GM18951 (cell line): ENCODE data around the gene PSG4.
"Not testable (repeated sequence)": the region's sequence is repeated elsewhere in the genome, so short reads cannot be mapped to it uniquely, and the experiment has no call there.

Experiments used
- POLR2A ChIP-seq: IDR thresholded peaks from 4 replicates; pipeline ENCODE4 v1.6.1; 2011; ENCODE audit warnings: mild to moderate bottlenecking; ENCODE audit not compliant: insufficient read length, insufficient read depth; ENCODE audit errors: extremely low read depth
- in situ Hi-C: fragments of 300-500 bp; cut with MboI; formaldehyde crosslinking; loops from one replicate; pipeline ENCODE4 v1.12.0; 2022; ENCODE audit warnings: low sequenced_read_pairs, mixed read lengths, inconsistent platforms; ENCODE audit not compliant: unreplicated experiment

Gene PSG4

DNA sequence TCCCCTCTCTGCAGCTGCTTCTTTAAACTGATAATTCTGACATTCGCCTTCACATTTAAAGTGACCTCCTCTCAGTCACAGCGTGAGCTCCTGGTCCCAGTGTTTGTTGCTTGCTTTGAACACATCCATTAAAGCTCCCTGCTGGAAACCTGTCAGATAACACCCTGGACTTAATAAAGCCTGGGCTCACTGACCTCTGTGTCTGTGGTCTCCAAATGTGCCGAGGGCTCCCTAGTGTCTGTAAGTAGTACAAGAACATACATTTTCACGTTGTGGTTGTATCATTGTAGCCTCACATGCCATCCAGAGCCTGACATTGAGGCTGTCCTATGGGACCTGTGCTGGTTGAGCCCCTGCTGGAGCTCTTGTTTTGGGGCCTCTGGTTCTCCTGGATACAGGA lies 2.6 kb upstream of the PSG4 start:
- in situ Hi-C loops, result no loop called here
- no peak for TF ChIP-seq POLR2A

DNA sequence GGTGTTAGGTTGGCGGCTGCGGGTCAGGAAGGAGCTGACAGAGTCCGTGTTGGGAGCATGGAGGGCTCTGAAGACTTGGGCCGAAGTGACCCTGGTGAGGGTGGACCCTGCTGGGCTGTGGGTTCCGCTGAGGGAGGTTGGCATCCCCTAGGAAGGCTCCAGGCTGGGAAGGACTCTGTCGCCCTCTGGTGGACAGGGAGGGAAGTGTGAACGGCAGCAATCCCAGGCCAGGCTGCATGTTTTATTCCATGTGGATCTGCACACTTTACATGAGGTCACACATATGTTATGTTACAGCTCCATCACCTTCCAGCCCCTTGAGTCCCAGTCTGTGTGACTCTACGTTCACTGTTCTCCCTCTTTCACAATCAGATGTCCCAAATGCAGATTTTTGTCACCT lies 1.7 kb upstream of the PSG4 start:
- in situ Hi-C loops, result not testable (repeated sequence)

- in situ Hi-C loops, result not testable (repeated sequence)
Observed at GRCh38 chr19:43203611-43204010, 1.8 kb downstream of the PSG4 start.

DNA sequence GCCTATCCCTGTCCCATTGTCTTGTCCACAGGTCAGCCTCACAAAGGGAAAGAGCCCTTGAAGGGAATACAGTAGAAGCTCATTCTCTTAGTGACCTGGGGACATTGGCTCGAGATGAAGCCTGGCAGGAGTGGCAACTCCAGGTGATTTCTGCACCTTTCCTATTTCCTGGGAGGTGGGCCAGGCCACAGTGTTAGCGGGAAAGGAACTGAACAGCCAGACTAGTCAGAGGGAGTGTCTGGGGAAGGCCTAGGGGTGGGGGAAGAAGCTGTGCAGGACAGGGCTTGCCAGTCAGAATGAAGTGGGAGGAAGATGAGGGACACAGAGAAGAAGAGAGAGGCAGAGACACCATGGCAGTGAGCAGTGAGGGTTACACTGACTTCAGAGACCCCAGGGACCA lies 3.5 kb downstream of the PSG4 start:
- in situ Hi-C loops, result not testable (repeated sequence)

DNA sequence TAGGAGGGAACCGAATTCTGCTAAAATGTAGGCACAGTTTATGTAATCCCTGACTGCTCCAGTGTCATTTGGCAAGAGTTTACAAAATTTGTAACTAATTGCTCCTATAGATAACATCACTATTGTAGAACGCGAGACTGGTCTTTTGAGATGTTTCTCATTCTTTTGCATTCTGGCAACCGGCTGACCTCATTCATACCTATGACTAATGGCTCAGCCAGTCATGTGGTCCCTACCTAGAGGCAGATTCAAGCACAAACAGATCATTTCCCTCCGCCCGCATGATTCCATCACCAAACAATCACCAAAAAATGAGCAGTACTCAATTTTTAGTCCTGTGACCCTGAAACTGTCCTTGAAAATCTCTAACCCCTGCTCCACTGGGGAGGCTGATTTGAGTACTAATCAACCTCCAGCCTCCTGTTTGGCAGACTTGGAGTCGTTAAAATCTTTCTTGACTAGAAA lies 4.1 kb downstream of the PSG4 start:
- in situ Hi-C loops, result not testable (repeated sequence)

GRCh38 chr19:43198686-43199419 lies 6.6 kb downstream of the PSG4 start:
- in situ Hi-C loops, result not testable (repeated sequence)

- in situ Hi-C loops, result not testable (repeated sequence)
Observed at GRCh38 chr19:43197666-43198397, 7.6 kb downstream of the PSG4 start.

GRCh38 chr19:43194397-43194796 lies 11.0 kb downstream of the PSG4 start:
- in situ Hi-C loops, result not testable (repeated sequence)

- in situ Hi-C loops, result not testable (repeated sequence)
Observed at GRCh38 chr19:43192381-43193155, 12.9 kb downstream of the PSG4 start.

DNA sequence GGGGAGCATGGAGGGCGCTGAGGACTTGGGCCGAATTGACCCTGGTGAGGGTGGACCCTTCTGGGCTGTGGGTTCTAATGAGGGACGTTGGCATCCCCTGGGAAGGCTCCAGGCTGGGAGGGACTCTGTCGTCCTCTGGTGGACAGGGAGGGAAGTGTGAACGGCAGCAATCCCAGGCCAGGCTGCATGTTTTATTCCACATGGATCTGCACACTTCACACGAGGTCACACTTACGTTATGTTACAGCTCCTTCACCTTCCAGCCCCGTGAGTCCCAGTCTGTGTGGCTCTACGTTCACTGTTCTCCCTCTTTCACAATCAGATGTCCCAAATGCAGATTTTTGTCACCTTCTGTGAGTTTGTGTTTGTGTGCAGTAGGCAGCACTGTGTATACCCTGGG lies 17.3 kb downstream of the PSG4 start:
- in situ Hi-C loops, result not testable (repeated sequence)

GRCh38 chr19:43186311-43186935 lies 19.0 kb downstream of the PSG4 start, which contains the start of gene PSG5:
Gene PSG5 (minus strand): TSS chr19:43186536. CDS start chr19:43186405, 131 bp downstream.
- in situ Hi-C loops, result not testable (repeated sequence)

DNA sequence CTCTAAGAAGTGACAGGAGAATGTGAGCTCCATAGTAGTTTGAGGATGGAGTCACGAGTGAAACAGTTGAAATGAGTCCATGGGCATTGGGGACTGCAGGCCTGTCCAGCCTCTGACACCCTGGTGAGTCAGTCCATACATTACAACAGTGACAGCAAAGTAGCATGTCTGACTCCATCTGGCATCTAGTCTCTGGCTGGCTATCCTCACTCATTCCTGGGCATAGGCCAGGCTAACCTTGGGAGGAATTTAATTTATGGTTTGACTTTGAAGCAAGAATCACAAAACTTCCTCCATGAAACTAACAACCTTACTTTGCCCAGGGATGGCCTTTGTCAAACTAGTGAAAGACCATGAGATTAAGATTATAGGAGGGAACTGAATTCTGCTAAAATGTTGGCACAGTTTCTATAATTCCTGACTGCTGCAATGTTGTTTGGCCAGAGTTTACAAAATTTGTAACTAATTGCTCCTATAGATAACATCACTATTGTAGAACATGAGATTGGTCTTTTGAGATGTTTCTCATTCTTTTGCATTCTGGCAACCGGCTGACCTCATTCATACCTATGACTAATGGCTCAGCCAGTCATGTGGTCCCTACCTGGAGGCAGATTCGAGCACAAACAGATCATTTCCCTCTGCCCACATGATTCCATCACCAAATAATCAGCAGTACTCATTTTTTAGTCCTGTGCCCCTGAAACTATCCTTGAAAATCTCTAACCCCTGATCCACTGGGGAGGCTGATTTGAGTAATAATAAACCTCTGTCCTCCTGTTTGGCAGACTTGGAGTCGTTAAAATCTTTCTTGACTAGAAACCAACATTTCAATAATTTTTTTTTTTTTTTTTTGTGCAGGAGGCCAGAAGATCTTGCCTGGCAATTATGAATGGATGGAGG lies 23.3 kb downstream of the PSG4 start:
- in situ Hi-C loops, result not testable (repeated sequence)

GRCh38 chr19:43179569-43180147 lies 25.8 kb downstream of the PSG4 start:
- in situ Hi-C loops, result not testable (repeated sequence)

DNA sequence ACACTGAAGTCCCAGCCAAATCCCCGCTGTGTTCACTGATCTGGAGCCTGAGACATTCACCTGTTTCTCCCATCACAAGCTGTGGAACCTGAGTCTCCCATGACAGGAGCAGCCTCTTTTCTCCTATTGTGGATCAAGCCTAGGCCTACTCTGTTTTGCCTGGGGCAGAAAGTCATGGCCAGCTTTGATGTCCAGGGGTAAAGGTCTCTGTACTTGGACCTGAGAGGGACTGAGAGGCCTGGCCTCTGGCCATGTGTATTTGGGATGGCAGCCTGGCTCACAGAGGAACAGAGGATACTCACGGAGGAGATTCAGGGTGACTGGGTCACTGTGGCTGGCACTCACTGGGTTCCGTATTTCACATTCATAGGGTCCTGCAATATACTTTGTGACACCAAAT lies 26.9 kb downstream of the PSG4 start:
- in situ Hi-C loops, result not testable (repeated sequence)

DNA sequence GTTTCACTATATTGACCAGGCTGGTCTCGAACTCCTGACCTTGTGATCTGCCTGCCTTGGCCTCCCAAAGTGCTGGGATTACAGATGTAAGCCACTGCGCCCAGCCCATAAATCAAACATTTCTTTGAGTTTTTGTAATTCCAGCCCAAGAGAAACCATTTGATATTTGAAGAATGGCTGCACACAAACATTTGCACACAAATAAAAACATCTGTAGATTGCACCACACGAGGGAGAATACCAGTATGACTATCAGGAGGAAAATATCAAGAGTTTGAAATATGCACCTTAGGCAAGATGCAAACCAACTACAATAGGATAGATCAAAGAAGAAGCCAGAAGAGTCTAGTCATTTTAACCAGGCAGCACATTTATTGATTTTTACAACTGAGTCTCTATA lies 39.5 kb downstream of the PSG4 start:
- in situ Hi-C loops, result not testable (repeated sequence)

GRCh38 chr19:43163135-43163534 lies 42.3 kb downstream of the PSG4 start:
- in situ Hi-C loops, result not testable (repeated sequence)

DNA sequence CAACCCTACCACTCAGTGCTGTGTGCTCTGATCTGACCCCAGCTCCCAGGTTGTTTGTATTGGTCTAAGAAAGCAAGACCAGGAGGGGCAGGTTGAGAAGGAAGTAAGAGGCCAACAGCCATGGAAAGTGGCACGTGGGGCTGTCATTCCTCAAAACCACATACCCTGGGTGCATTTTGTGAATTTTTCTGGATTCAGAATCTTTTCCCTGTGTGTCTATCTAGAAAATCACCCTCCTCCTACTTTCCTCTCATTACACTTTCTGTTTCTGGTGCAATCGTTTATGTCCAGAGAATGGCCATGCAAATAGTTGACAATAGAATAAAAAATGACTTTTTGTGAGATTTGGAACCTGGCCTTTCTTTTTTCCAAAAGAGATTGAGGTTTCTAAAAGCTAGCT lies 43.2 kb downstream of the PSG4 start:
- in situ Hi-C loops, result not testable (repeated sequence)
